Activated T-helper 2 cell treated with anti-CD3 and anti-CD28 coated beads, Interferon-gamma antibody, Interleukin-2, Interleukin-4, amounts not matched to agents 10 μg/mL and 5 μg/mL and 100 μg/mL, durations not matched to agents 14 hours and 24 hours and 36 hours (primary cell): ENCODE results near the gene USP36. TPM values are rescaled to one million over a fixed set of nuclear protein-coding genes. Genes with fewer than 3 reads are reported as not detected.
"Not testable (repeated sequence)": the region's sequence is repeated elsewhere in the genome, so short reads cannot be mapped to it uniquely, and the experiment has no call there.

ENCODE experiments used
- DNase-seq: peaks from one replicate; pipeline ENCODE4 v3.0.0; 2021; ENCODE audit warnings: low spot score
- H3K27ac Mint-ChIP-seq: one replicate; pipeline ENCODE4 v1.8.0; 2021; ENCODE audit warnings: mixed read lengths
- H3K27me3 Mint-ChIP-seq: one replicate; pipeline ENCODE4 v1.8.0; 2021; ENCODE audit warnings: low read depth, mixed read lengths
- H3K36me3 Mint-ChIP-seq: one replicate; pipeline ENCODE4 v1.8.0; 2021; ENCODE audit warnings: low read depth, mixed read lengths
- H3K4me1 Mint-ChIP-seq: one replicate; pipeline ENCODE4 v1.8.0; 2021; ENCODE audit warnings: low read depth, mixed read lengths
- H3K4me3 Mint-ChIP-seq: one replicate; pipeline ENCODE4 v1.8.0; 2021; ENCODE audit warnings: low read depth, mild to moderate bottlenecking, moderate library complexity, mixed read lengths
- H3K9me3 Mint-ChIP-seq: one replicate; pipeline ENCODE4 v1.8.0; 2021; ENCODE audit warnings: mixed read lengths
- intact Hi-C: fragments of 100-400 bp; cut with micrococcal nuclease; formaldehyde crosslinking; loops from one replicate; pipeline ENCODE4 v1.15.1; 2023
- total RNA-seq: library from RNA; stranded (reverse); gene quantifications from 2 replicates; pipeline ENCODE4 v1.2.3, GENCODE V29; 2022

Gene USP36
- total RNA-seq = 103 and 105 TPM in 2 replicates

GRCh38 chr17:78840780-78841611 lies at the start of gene USP36:
TSS of gene USP36 (minus strand) at chr17:78840814. CDS start at chr17:78836363, 4,451 bp downstream.
- peak within 1 kb of the TSS; percentile 91 for H3K4me3 Mint-ChIP-seq
- intact Hi-C loops = loop anchor here (1.0 to 5.0 kb wide), 3 partner anchors 22 to 344 kb away; no protein-coding TSS in a partner anchor
- no peaks in the 10 kb centered on the region for H3K9me3 Mint-ChIP-seq
- peaks cover 35% of the 10 kb centered on the region for H3K4me1 Mint-ChIP-seq
- peak; percentile 99 for DNase-seq
- peak within 1 kb of the TSS; percentile 94 for H3K27ac Mint-ChIP-seq
- H3K27me3 Mint-ChIP-seq = no peaks in the 10 kb centered on the region
- H3K36me3 Mint-ChIP-seq = peaks cover 32% of the 10 kb centered on the region

GRCh38 chr17:78890096-78890495 lies 49.5 kb upstream of the USP36 start:
- intact Hi-C loops, H3K9me3 Mint-ChIP-seq, H3K27ac Mint-ChIP-seq, DNase-seq, H3K4me3 Mint-ChIP-seq, H3K36me3 Mint-ChIP-seq: not testable (repeated sequence)
- Mint-ChIP-seq H3K4me1 (peaks cover 23% of the 10 kb centered on the region), H3K27me3 (peaks cover 10% of the 10 kb centered on the region)

- H3K27me3 Mint-ChIP-seq = peaks cover 10% of the 10 kb centered on the region
- H3K4me1 Mint-ChIP-seq = peaks cover 23% of the 10 kb centered on the region
- H3K4me3 Mint-ChIP-seq = no peak overlapping the region
- H3K9me3 Mint-ChIP-seq = no peaks in the 10 kb centered on the region
- no peaks in the 10 kb centered on the region for H3K36me3 Mint-ChIP-seq
- H3K27ac Mint-ChIP-seq = peak overlapping the region; percentile 24
- intact Hi-C loops = no loop called here
- no peak for DNase-seq
Measured at GRCh38 chr17:78889531-78889930, 48.9 kb upstream of the USP36 start.

GRCh38 chr17:78888941-78889518 lies 48.4 kb upstream of the USP36 start:
- Mint-ChIP-seq H3K9me3 (no peaks in the 10 kb centered on the region), H3K4me3 (no peak overlapping the region), H3K36me3 (no peaks in the 10 kb centered on the region), H3K4me1 (peaks cover 23% of the 10 kb centered on the region), H3K27ac (no peak overlapping the region), H3K27me3 (peaks cover 10% of the 10 kb centered on the region)
- intact Hi-C loops = no loop called here
- no peak for DNase-seq

GRCh38 chr17:78886954-78887353 lies 46.3 kb upstream of the USP36 start:
- H3K27me3 Mint-ChIP-seq = peaks cover 10% of the 10 kb centered on the region
- H3K36me3 Mint-ChIP-seq = no peaks in the 10 kb centered on the region
- intact Hi-C loops = no loop called here
- no peak for DNase-seq
- no peaks in the 10 kb centered on the region for H3K9me3 Mint-ChIP-seq
- H3K27ac Mint-ChIP-seq = no peak overlapping the region
- H3K4me1 Mint-ChIP-seq = peaks cover 28% of the 10 kb centered on the region
- H3K4me3 Mint-ChIP-seq = no peak overlapping the region

- H3K9me3 Mint-ChIP-seq = no peaks in the 10 kb centered on the region
- H3K27ac Mint-ChIP-seq = no peak overlapping the region
- peaks cover 10% of the 10 kb centered on the region for H3K27me3 Mint-ChIP-seq
- intact Hi-C loops = no loop called here
- H3K36me3 Mint-ChIP-seq = no peaks in the 10 kb centered on the region
- no peak overlapping the region for H3K4me3 Mint-ChIP-seq
- DNase-seq = no peak
- H3K4me1 Mint-ChIP-seq = peaks cover 19% of the 10 kb centered on the region
Measured at GRCh38 chr17:78885956-78886355, 45.3 kb upstream of the USP36 start.

GRCh38 chr17:78884876-78885667 lies 44.5 kb upstream of the USP36 start:
- intact Hi-C loops = no loop called here
- peaks cover 12% of the 10 kb centered on the region for H3K27me3 Mint-ChIP-seq
- no peak for DNase-seq
- H3K27ac Mint-ChIP-seq = no peak overlapping the region
- H3K4me1 Mint-ChIP-seq = peaks cover 17% of the 10 kb centered on the region
- H3K9me3 Mint-ChIP-seq = no peaks in the 10 kb centered on the region
- H3K36me3 Mint-ChIP-seq = no peaks in the 10 kb centered on the region
- no peak overlapping the region for H3K4me3 Mint-ChIP-seq

- DNase-seq = no peak
- Mint-ChIP-seq H3K9me3 (no peaks in the 10 kb centered on the region), H3K36me3 (no peaks in the 10 kb centered on the region), H3K4me3 (no peak overlapping the region), H3K27ac (no peak overlapping the region), H3K27me3 (peaks cover 10% of the 10 kb centered on the region), H3K4me1 (peaks cover 17% of the 10 kb centered on the region)
- intact Hi-C loops = no loop called here
Measured at GRCh38 chr17:78884148-78884825, 43.7 kb upstream of the USP36 start.

- H3K27me3 Mint-ChIP-seq = peaks cover 7% of the 10 kb centered on the region
- intact Hi-C loops = no loop called here
- H3K36me3 Mint-ChIP-seq = no peaks in the 10 kb centered on the region
- no peak for DNase-seq
- H3K4me1 Mint-ChIP-seq = peaks cover 18% of the 10 kb centered on the region
- no peak overlapping the region for H3K27ac Mint-ChIP-seq
- H3K4me3 Mint-ChIP-seq = no peak overlapping the region
- no peaks in the 10 kb centered on the region for H3K9me3 Mint-ChIP-seq
Measured at GRCh38 chr17:78883533-78884131, 43.0 kb upstream of the USP36 start.

GRCh38 chr17:78883089-78883532 lies 42.5 kb upstream of the USP36 start:
- Mint-ChIP-seq H3K4me3 (no peak overlapping the region), H3K36me3 (no peaks in the 10 kb centered on the region), H3K27ac (no peak overlapping the region), H3K9me3 (no peaks in the 10 kb centered on the region), H3K4me1 (peaks cover 18% of the 10 kb centered on the region), H3K27me3 (peaks cover 7% of the 10 kb centered on the region)
- no peak for DNase-seq
- intact Hi-C loops = no loop called here

- Mint-ChIP-seq H3K27me3 (peaks cover 6% of the 10 kb centered on the region), H3K9me3 (no peaks in the 10 kb centered on the region), H3K27ac (no peak overlapping the region), H3K4me3 (no peak overlapping the region), H3K36me3 (no peaks in the 10 kb centered on the region), H3K4me1 (peaks cover 18% of the 10 kb centered on the region)
- DNase-seq = no peak
- intact Hi-C loops = no loop called here
Measured at GRCh38 chr17:78882540-78883088, 42.0 kb upstream of the USP36 start.
